IPS DF 6.9 (cell line): ENCODE results near the gene GLRA3.
"Not testable (repeated sequence)": the region's sequence is repeated elsewhere in the genome, so short reads cannot be mapped to it uniquely, and the experiment has no call there.

Experiments used
- DNase-seq: peaks from one replicate; pipeline ENCODE4 v3.0.0-alpha.2; 2013; ENCODE audit warnings: low read depth, low spot score
- H3K27ac ChIP-seq: one replicate; pipeline ENCODE4 v1.5.1; 2013; ENCODE audit warnings: low read length, control low read depth
- H3K27me3 ChIP-seq: 2 replicates; pipeline ENCODE4 v1.6.1; 2013; ENCODE audit warnings: mild to moderate bottlenecking, low read length; ENCODE audit not compliant: control insufficient read depth, insufficient read depth
- H3K36me3 ChIP-seq: 2 replicates; pipeline ENCODE4 v1.6.1; 2013; ENCODE audit warnings: low read length; ENCODE audit not compliant: control insufficient read depth, insufficient read depth
- H3K4me1 ChIP-seq: 2 replicates; pipeline ENCODE4 v1.6.1; 2013; ENCODE audit warnings: low read length; ENCODE audit not compliant: control insufficient read depth, insufficient read depth
- H3K4me3 ChIP-seq: 2 replicates; pipeline ENCODE4 v1.5.1; 2013; ENCODE audit warnings: mild to moderate bottlenecking, low read length
- H3K9me3 ChIP-seq: 2 replicates; pipeline ENCODE4 v1.6.1; 2013; ENCODE audit warnings: low read length, inconsistent platforms; ENCODE audit not compliant: control insufficient read depth, insufficient read depth
- WGBS: extraction: QIAGEN DNeasy Blood & Tissue Kit; methylation state at CpG from one replicate; pipeline ENCODE4 v1.1.7; 2013; ENCODE audit warnings: mixed read lengths, missing lambda C conversion rate; ENCODE audit not compliant: insufficient read length, insufficient coverage; 5-methylcytosine and 5-hydroxymethylcytosine counted together

GLRA3 gene

DNA sequence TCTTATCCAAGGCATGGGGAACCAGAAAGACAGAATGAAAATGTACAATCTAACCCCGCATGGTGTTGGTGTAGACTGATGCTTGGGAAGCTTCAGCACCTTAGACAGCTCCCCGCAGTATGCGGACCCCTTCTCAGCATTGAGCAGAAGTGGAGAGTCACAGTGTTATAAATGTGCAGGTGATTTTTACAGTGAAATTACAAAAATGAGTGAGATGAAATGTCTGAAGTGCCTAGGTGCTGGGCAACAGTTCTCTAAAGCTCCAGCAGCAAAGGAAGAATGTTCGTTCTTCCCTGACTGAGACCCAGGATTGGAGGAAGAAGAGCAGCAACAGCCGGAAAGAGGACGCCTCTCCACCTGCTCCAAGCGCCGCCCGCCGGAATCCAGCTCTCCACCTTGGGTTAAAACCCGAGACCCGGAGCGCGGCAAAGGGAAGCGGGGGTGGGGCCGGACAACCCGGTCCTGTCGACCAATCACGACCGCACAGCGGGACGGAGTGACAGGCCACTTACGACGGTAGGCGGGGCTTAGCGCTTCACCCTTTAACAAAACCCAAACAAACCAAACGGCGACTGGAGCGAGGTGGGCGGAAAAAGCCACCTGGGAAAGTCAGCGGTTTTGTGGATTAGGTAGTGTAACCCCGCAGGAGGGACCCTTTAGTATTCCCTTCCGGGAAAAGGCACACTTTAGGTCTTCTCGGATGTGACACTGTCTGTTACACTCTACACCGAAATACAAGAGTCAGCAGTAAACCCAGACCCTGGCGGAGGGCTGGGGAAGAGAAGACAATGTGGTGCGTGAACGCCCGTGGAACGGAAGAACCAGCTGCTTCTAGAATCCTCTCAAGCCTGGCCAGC, at the start of gene GLRA3:
GLRA3 (minus strand) TSS at position 403 of the 857 bp plus-strand sequence. CDS start 436 bp downstream, outside the sequence.
- no peak within 1 kb of the TSS for H3K27ac ChIP-seq
- no CpG with 5 or more reads among the region's 40 CpGs for WGBS
- H3K27me3 ChIP-seq, result no peaks in the 10 kb centered on the region
- H3K9me3 ChIP-seq, result no peaks in the 10 kb centered on the region
- DNase-seq, result peak; percentile 98
- H3K4me3 ChIP-seq, result peak within 1 kb of the TSS; percentile 60; the same call in 1 of the 2 replicates
- no peaks in the 10 kb centered on the region for H3K4me1 ChIP-seq
- no peaks in the 10 kb centered on the region for H3K36me3 ChIP-seq

DNA sequence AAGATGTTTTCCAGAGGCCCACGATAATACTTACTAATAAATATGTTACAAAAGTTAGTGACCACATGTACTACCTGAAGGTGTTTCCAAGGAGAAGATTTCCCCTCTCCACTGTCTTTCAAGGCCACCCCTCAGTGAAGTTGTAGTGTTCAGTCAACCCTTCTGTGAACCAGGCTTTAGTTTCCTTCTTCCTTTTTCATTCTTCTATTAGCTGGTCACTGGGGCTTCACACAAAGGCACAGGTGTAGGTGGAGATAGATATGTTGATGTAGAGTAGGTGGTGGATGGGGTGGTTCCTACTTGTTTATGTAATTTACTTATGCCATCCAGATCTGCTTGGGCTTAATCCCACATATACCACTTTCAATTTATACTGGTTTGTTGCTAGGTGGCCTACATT, 45.9 kb upstream of the GLRA3 start:
- Histone ChIP-seq H3K36me3 (no peaks in the 10 kb centered on the region), H3K4me1 (no peaks in the 10 kb centered on the region; the same call in 1 of the 2 replicates), H3K4me3 (no peak overlapping the region), H3K27ac (no peak overlapping the region), H3K9me3 (no peaks in the 10 kb centered on the region), H3K27me3 (no peaks in the 10 kb centered on the region)
- no CpG with 5 or more reads among the region's 1 CpG for WGBS
- DNase-seq, result no peak

DNA sequence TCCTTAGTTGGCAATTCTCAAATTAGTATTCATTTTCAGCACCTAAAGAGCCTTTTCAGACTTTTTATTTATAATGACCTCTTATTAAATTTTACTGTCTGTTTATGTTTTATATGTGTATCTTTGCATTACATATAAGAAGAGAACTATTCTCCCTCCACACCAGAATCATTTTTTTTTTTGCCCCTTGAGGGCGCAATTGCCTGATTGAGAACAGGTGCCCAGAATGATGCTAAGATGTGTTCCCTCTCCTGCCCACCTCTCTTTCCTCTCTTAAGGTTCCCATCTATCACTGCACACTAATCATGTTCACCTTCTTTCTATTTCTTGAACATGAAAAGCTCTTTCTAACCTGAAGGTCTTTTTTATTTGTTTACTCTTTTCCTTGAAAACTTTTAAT, 44.9 kb upstream of the GLRA3 start:
- Histone ChIP-seq H3K27ac (no peak overlapping the region), H3K9me3 (no peaks in the 10 kb centered on the region), H3K27me3 (no peaks in the 10 kb centered on the region), H3K36me3 (no peaks in the 10 kb centered on the region), H3K4me1 (no peaks in the 10 kb centered on the region; the same call in 1 of the 2 replicates), H3K4me3 (no peak overlapping the region)
- DNase-seq, result peak; percentile 9
- WGBS, result no CpG with 5 or more reads among the region's 1 CpG

- not testable (repeated sequence) for H3K27me3 ChIP-seq, H3K4me3 ChIP-seq, H3K27ac ChIP-seq, H3K4me1 ChIP-seq, DNase-seq, H3K36me3 ChIP-seq, H3K9me3 ChIP-seq
- no CpG with 5 or more reads among the region's 4 CpGs for WGBS
Observed at GRCh38 chr4:174873146-174873545, 44.1 kb upstream of the GLRA3 start.

GRCh38 chr4:174871407-174871806, 42.4 kb upstream of the GLRA3 start:
- Histone ChIP-seq H3K9me3 (no peaks in the 10 kb centered on the region), H3K4me1 (no peaks in the 10 kb centered on the region; the same call in 1 of the 2 replicates), H3K27ac (no peak overlapping the region), H3K27me3 (no peaks in the 10 kb centered on the region), H3K36me3 (no peaks in the 10 kb centered on the region), H3K4me3 (no peak overlapping the region)
- no peak for DNase-seq

GRCh38 chr4:174870311-174870710, 41.3 kb upstream of the GLRA3 start:
- Histone ChIP-seq H3K27ac (no peak overlapping the region), H3K36me3 (no peaks in the 10 kb centered on the region), H3K27me3 (no peaks in the 10 kb centered on the region), H3K4me3 (no peak overlapping the region), H3K4me1 (no peaks in the 10 kb centered on the region; the same call in 1 of the 2 replicates), H3K9me3 (no peaks in the 10 kb centered on the region)
- no peak for DNase-seq
- WGBS, result no CpG with 5 or more reads among the region's 2 CpGs

DNA sequence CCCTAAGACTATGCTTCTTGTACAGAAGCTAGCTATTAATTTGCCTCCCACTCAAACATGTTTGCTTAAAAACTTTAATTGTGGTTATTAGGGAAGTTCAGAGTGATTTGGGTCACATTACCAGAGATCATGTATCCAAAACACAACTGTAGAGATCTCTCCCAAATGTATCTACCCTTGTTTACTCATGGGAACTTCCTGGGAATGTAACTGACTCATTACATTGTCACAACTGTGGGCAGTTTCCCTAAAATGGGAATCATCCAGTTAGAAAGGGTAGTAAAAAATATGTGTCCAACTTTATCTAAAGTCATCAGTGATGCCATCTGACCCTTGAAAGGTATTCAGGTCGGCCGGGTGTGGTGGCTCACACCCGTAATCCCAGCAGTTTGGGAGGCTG, 40.3 kb upstream of the GLRA3 start:
- Histone ChIP-seq H3K27ac (no peak overlapping the region), H3K4me1 (no peaks in the 10 kb centered on the region; the same call in 1 of the 2 replicates), H3K27me3 (no peaks in the 10 kb centered on the region), H3K9me3 (no peaks in the 10 kb centered on the region), H3K4me3 (no peak overlapping the region), H3K36me3 (no peaks in the 10 kb centered on the region)
- no peak for DNase-seq
- no CpG with 5 or more reads among the region's 3 CpGs for WGBS

- no peak for DNase-seq
- Histone ChIP-seq H3K9me3 (no peaks in the 10 kb centered on the region), H3K27me3 (no peaks in the 10 kb centered on the region), H3K27ac (no peak overlapping the region), H3K4me3 (no peak overlapping the region), H3K4me1 (no peaks in the 10 kb centered on the region; the same call in 1 of the 2 replicates), H3K36me3 (no peaks in the 10 kb centered on the region)
- no CpG with 5 or more reads among the region's 3 CpGs for WGBS
Observed at GRCh38 chr4:174867903-174868302, 38.9 kb upstream of the GLRA3 start.

DNA sequence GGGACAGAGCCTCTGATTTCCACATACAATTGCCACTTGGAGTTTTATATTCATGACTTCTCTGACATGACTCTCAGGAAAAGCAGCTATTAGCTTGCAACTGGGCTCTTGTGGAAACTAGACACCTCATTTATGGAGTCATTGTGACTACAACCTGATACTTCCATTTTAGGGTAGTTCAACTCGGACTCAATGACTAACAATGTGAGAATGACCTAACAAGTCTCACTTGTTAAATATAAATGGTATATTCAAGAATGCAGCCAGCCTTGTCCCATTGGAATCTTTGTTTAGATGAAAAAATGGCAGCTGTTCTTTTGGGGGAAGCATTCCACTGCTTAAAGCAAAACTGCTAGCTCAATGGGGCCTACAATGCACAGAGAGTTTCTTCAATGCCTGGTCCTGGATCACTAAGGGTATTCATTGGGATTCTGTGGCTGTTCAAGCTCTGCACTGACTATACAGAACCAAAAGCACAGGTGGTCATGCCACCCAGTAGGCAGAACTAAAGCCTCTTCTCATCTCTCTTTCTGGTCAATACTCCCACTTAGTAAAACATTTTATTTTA, 36.5 kb upstream of the GLRA3 start:
- H3K27me3 ChIP-seq, result no peaks in the 10 kb centered on the region
- no peak overlapping the region for H3K27ac ChIP-seq
- H3K36me3 ChIP-seq, result no peaks in the 10 kb centered on the region
- no CpG with 5 or more reads among the region's 1 CpG for WGBS
- H3K4me3 ChIP-seq, result no peak overlapping the region
- H3K9me3 ChIP-seq, result no peaks in the 10 kb centered on the region
- H3K4me1 ChIP-seq, result no peaks in the 10 kb centered on the region; the same call in 1 of the 2 replicates
- DNase-seq, result no peak

DNA sequence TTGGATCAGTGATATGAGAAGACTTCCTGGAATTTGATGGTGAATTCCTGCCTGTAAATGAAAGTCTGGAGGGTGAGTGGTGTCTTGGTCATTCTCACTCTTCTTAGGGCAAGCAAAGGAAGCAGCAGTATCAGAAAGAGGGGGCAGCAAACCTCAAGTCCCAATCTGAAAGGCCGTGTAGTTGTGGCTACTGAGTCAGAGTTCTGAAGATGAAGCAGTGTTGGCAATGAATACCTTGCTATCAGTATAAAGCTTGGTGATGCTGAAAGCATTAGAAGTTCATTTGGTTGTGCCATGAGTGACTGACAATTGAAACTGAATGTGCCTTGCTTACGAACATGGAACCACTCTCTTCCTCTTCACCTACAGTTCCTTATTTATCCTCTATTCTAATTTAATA, 35.0 kb upstream of the GLRA3 start:
- Histone ChIP-seq H3K9me3 (no peaks in the 10 kb centered on the region), H3K4me1 (no peaks in the 10 kb centered on the region), H3K4me3 (no peak overlapping the region), H3K36me3 (no peaks in the 10 kb centered on the region), H3K27ac (no peak overlapping the region), H3K27me3 (no peaks in the 10 kb centered on the region)
- WGBS, result no CpG with 5 or more reads among the region's 2 CpGs
- no peak for DNase-seq
